KMS-11 (cell line): Measurements from ENCODE around the gene CALHM2.

ENCODE experiments used
- H2AFZ ChIP-seq: fragments of 200-600 bp; sonication (generic); 2 replicates; pipeline ENCODE4 v1.6.1; 2016; ENCODE audit warnings: antibody characterized with exemption, mixed run types, low read depth
- H3K27ac ChIP-seq: fragments of 200-600 bp; sonication (generic); 2 replicates; pipeline ENCODE4 v1.6.1; 2016; ENCODE audit warnings: mild to moderate bottlenecking, mixed run types
- H3K27me3 ChIP-seq: fragments of 200-600 bp; sonication (generic); 2 replicates; pipeline ENCODE4 v1.6.1; 2017; ENCODE audit warnings: mild to moderate bottlenecking, low read depth, mixed run types, moderate library complexity; ENCODE audit not compliant: insufficient read depth
- H3K36me3 ChIP-seq: fragments of 200-600 bp; sonication (generic); 2 replicates; pipeline ENCODE4 v1.6.1; 2017; ENCODE audit warnings: mild to moderate bottlenecking, mixed run types; ENCODE audit not compliant: insufficient read depth
- H3K4me1 ChIP-seq: fragments of 200-600 bp; sonication (generic); 2 replicates; pipeline ENCODE4 v1.6.1; 2016; ENCODE audit warnings: mild to moderate bottlenecking, low read depth, mixed run types; ENCODE audit not compliant: poor library complexity, severe bottlenecking
- H3K4me2 ChIP-seq: fragments of 200-600 bp; sonication (generic); 2 replicates; pipeline ENCODE4 v1.7.0; 2016; ENCODE audit warnings: mild to moderate bottlenecking, mixed run types
- H3K4me3 ChIP-seq: fragments of 200-600 bp; sonication (generic); IDR thresholded peaks from 2 replicates; pipeline ENCODE4 v1.6.1; 2017; ENCODE audit warnings: low read depth, low read length, mixed read lengths; ENCODE audit not compliant: insufficient read depth
- H3K79me2 ChIP-seq: fragments of 200-600 bp; sonication (generic); 2 replicates; pipeline ENCODE4 v1.6.1; 2016; ENCODE audit warnings: low read depth, mixed run types; ENCODE audit not compliant: insufficient read depth
- H3K9ac ChIP-seq: fragments of 200-600 bp; sonication (generic); 2 replicates; pipeline ENCODE4 v1.6.1; 2016; ENCODE audit warnings: mild to moderate bottlenecking, mixed run types
- H4K20me1 ChIP-seq: fragments of 200-600 bp; sonication (generic); 2 replicates; pipeline ENCODE4 v1.6.1; 2016; ENCODE audit warnings: mild to moderate bottlenecking, mixed run types; ENCODE audit not compliant: insufficient read depth
- CTCF ChIP-seq: fragments of 200-600 bp; sonication (generic); conservative IDR thresholded peaks from 2 replicates; pipeline ENCODE4 v1.6.1; 2017; ENCODE audit warnings: low read depth, mild to moderate bottlenecking, antibody characterized with exemption, low read length, moderate library complexity, mixed read lengths

The CALHM2 gene

DNA sequence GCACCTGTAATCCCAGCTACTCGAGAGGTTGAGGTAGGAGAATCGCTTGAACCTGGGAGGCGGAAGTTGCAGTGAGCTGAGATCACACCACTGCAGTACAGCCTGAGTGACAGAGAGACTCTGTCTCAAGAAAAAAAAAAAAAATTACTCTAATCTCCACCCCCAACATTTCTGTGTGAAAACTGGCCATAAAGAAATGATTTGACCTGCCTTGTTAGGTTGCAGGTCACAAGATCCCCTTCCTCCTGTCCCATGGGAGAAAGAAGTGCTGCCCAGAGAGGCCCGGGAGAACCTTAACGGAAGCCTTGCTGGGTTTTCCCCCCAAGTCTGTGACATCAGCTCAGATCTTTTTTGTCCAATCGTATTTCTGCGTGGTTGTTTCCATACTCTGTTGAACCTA, 15.2 kb upstream of the CALHM2 start:
- Histone ChIP-seq H3K27me3 (no peaks in the 10 kb centered on the region), H3K4me1 (peaks cover 43% of the 10 kb centered on the region), H3K36me3 (no peaks in the 10 kb centered on the region), H3K9ac (no peak overlapping the region), H3K4me3 (no peak overlapping the region), H3K27ac (no peak overlapping the region), H3K79me2 (no peaks in the 10 kb centered on the region), H3K4me2 (no peak overlapping the region), H4K20me1 (no peaks in the 10 kb centered on the region), H2AFZ (no peak overlapping the region)
- TF ChIP-seq CTCF: no peak

GRCh38 chr10:103466734-103467133, 14.6 kb upstream of the CALHM2 start:
- Histone ChIP-seq H3K79me2 (no peaks in the 10 kb centered on the region), H3K27ac (no peak overlapping the region), H3K4me2 (no peak overlapping the region), H3K36me3 (no peaks in the 10 kb centered on the region), H3K9ac (no peak overlapping the region), H4K20me1 (no peaks in the 10 kb centered on the region), H3K4me1 (peaks cover 36% of the 10 kb centered on the region), H3K4me3 (no peak overlapping the region), H2AFZ (no peak overlapping the region), H3K27me3 (no peaks in the 10 kb centered on the region)
- no peak for TF ChIP-seq CTCF

- H3K27me3 ChIP-seq: no peaks in the 10 kb centered on the region
- H3K4me1 ChIP-seq: peaks cover 27% of the 10 kb centered on the region
- no peaks in the 10 kb centered on the region for H4K20me1 ChIP-seq
- H3K4me3 ChIP-seq: no peak overlapping the region
- no peaks in the 10 kb centered on the region for H3K36me3 ChIP-seq
- no peak overlapping the region for H3K4me2 ChIP-seq
- no peak overlapping the region for H2AFZ ChIP-seq
- H3K79me2 ChIP-seq: no peaks in the 10 kb centered on the region
- H3K27ac ChIP-seq: no peak overlapping the region
- no peak for TF ChIP-seq CTCF
- no peak overlapping the region for H3K9ac ChIP-seq
Measured at GRCh38 chr10:103465411-103466179, 13.4 kb upstream of the CALHM2 start.

- Histone ChIP-seq H3K27ac (no peak overlapping the region), H3K4me1 (peaks cover 32% of the 10 kb centered on the region)
Measured at GRCh38 chr10:103463499-103463898, 11.3 kb upstream of the CALHM2 start.

More at GRCh38 chr10:103463499-103463898, 11.3 kb upstream of the CALHM2 start:
- Histone ChIP-seq H3K79me2 (no peaks in the 10 kb centered on the region), H3K4me2 (no peak overlapping the region), H3K27me3 (no peaks in the 10 kb centered on the region), H3K4me3 (no peak overlapping the region), H3K36me3 (no peaks in the 10 kb centered on the region), H4K20me1 (no peaks in the 10 kb centered on the region), H2AFZ (no peak overlapping the region), H3K9ac (no peak overlapping the region)
- TF ChIP-seq CTCF: no peak
